Occipital lobe (tissue), 2 donors: Measurements from ENCODE around the gene CAP2. TPM values are rescaled to one million over a fixed set of nuclear protein-coding genes. Genes with fewer than 3 reads are reported as not detected.

Experiments used
- small RNA-seq: library from RNA; depleted of rRNA; stranded (forward); fragments of <200 nt; gene quantifications from one replicate; pipeline ENCODE3, GENCODE V24; 2014
- total RNA-seq: library from RNA; depleted of rRNA; stranded (reverse); fragments of >200 nt; gene quantifications from one replicate; pipeline ENCODE4 v1.2.3, GENCODE V29; 2014

Gene CAP2
- total RNA-seq, 1 donor from 2014 or later: 33.7 TPM

Small RNA genes lying within 50 kb of the gene (small RNA-seq; reads per million reads assigned to genes)
- gene SUMO2P13: not detected

Other genes starting within 250 kb of the CAP2 start
- gene RBM24, start 112.2 kb upstream of the CAP2 start, total RNA-seq: 31.2 TPM
- gene FAM8A1, start 206.7 kb downstream of the CAP2 start, total RNA-seq: 59.7 TPM